Sigmoid colon (tissue), 7 donors: Measurements from ENCODE around the gene VWA3A. TPM values are rescaled to one million over a fixed set of nuclear protein-coding genes. Genes with fewer than 3 reads are reported as not detected.

Source experiments
- DNase-seq: peaks from one replicate; pipeline ENCODE4 v3.0.0-alpha.2; 2019
- H3K27ac ChIP-seq, 4 donors: fragments of 200-600 bp; sonication (generic); one replicate each; pipeline ENCODE4 v1.5.1; 2016 to 2019; ENCODE audit warnings: mild to moderate bottlenecking in 1 of 4
- H3K27me3 ChIP-seq, 3 donors: fragments of 200-600 bp; sonication (generic); one replicate each; pipeline ENCODE4 v1.5.1; 2019; ENCODE audit warnings: mild to moderate bottlenecking in 1 of 3
- H3K36me3 ChIP-seq, 4 donors: fragments of 200-600 bp; sonication (generic); one replicate each; pipeline ENCODE4 v1.5.1; 2016 to 2019
- H3K4me1 ChIP-seq, 4 donors: fragments of 200-600 bp; sonication (generic); one replicate each; pipeline ENCODE4 v1.5.1; 2017 to 2019
- H3K4me3 ChIP-seq, 4 donors: fragments of 200-600 bp; sonication (generic); one replicate each; pipeline ENCODE4 v1.5.1; 2017 to 2019; ENCODE audit warnings: mild to moderate bottlenecking in 2 of 4, moderate library complexity in 1 of 4
- H3K9me3 ChIP-seq, 4 donors: fragments of 200-600 bp in 3 of 4; sonication (generic) in 3 of 4; one replicate each; pipeline versions ENCODE4 v1.5.1 to v1.6.1; 2013 to 2019
- CTCF ChIP-seq, 4 experiments: fragments of 450-650 bp in 3 of 4; fragments of 200-600 bp in 1 of 4; IDR thresholded peaks; one replicate each; pipeline ENCODE4 v1.5.1; 2016 to 2019; ENCODE audit warnings: antibody characterized with exemption in 4 of 4, mild to moderate bottlenecking in 3 of 4, moderate library complexity in 2 of 4
- EP300 ChIP-seq, 4 donors: sonication (generic); formaldehyde crosslinking; IDR thresholded peaks; one replicate each; pipeline ENCODE4 v1.6.1; 2017; ENCODE audit warnings: antibody characterized with exemption in 4 of 4
- POLR2A ChIP-seq, 2 donors: fragments of 450-650 bp; IDR thresholded peaks; one replicate each; pipeline ENCODE4 v1.6.1; 2016; ENCODE audit warnings: antibody characterized with exemption in 2 of 2, mild to moderate bottlenecking in 2 of 2, moderate library complexity in 2 of 2
- POLR2AphosphoS5 ChIP-seq, 4 donors: sonication (generic); formaldehyde crosslinking; IDR thresholded peaks; one replicate each; pipeline ENCODE4 v1.6.1; 2017; ENCODE audit warnings: antibody characterized with exemption in 4 of 4
- WGBS, 2 donors: extraction: QIAGEN DNeasy Blood & Tissue Kit; methylation state at CpG; one replicate each; pipeline ENCODE4 v1.1.7; 2013; 5-methylcytosine and 5-hydroxymethylcytosine counted together
- intact Hi-C: fragments of 100-400 bp; cut with DNase I; formaldehyde crosslinking; loops from one replicate; pipeline ENCODE4 v1.15.1; 2023
- polyA plus RNA-seq, 3 donors: library from polyadenylated mRNA; stranded (reverse); fragments of 200-250 nt; gene quantifications; one replicate each; pipeline ENCODE4 v1.2.3, GENCODE V29; 2013
- total RNA-seq, 4 donors: library from RNA; depleted of rRNA; stranded (reverse); fragments of >200 nt; gene quantifications; one replicate each; pipeline ENCODE4 v1.1.0, GENCODE V29; 2016
- donor health status: healthy with polysubstance abuse.
- donor health status: Bipolar disorder and iron deficiency.
- donor health status: healthy.

The VWA3A gene
- total and polyA plus RNA-seq, 7 donors = under 0.01 to 0.55 (median 0.07) TPM; not detected in 4

DNA sequence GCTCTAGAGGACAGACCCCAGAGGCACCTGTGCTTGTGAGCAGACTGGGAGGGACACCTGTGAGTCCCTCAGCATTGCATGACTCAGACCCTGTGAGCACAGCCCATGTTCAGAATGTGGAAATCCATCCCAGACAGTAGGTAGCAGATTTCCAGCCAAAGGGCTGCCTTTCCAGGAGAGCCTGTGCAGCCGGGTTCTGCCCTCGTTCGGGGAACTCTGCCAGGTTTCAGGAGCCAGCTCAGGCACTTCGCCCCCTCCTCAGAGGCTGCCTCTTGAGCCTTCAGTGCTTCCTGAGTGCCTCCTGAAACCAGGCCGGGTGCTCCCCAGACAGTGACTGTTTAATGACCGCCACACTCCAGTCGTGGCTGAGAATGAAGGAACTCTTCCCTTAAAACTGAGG lies 46.7 kb downstream of the VWA3A start:
- Histone ChIP-seq H3K36me3 (no peaks in the 10 kb centered on the region), H3K4me3 (no peak overlapping the region), H3K27me3 (no peaks in the 10 kb centered on the region), H3K9me3 (no peaks in the 10 kb centered on the region), H3K4me1 (no peaks in the 10 kb centered on the region), H3K27ac (no peak overlapping the region)
- no peak for TF ChIP-seq CTCF (IDR thresholded peaks at IDR 0.05)
- TF ChIP-seq POLR2A (IDR thresholded peaks at IDR 0.05) = no peak
- TF ChIP-seq EP300 (IDR thresholded peaks at IDR 0.05) = no peak
- TF ChIP-seq POLR2AphosphoS5 (IDR thresholded peaks at IDR 0.05) = no peak
- WGBS, 2 donors = 57 to 70% methylated on average over 7 of the region's 7 CpGs
- intact Hi-C loops = no loop called here
- DNase-seq = no peak

DNA sequence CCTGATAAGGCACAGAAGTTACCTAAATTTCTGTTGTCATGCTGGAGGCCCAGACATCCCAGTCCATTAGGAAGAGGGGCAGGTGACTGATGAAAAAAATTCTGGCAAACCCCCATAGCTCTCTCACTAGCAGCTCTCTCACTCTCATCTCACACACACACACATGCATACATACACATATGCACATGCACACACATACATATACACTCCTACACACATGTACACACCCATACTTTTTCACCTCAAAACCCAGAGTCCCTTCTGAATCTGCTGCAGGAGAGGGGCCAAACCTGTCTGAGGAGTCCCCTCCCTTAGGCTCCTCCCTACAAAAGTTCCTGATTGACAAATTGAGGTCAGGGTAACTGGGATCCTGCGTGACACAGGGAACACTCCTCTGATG lies 47.4 kb downstream of the VWA3A start:
- WGBS, 2 donors = 64 to 73% methylated on average over 1 of the region's 1 CpG
- no peak for TF ChIP-seq EP300 (IDR thresholded peaks at IDR 0.05)
- no peak for TF ChIP-seq POLR2A (IDR thresholded peaks at IDR 0.05)
- TF ChIP-seq POLR2AphosphoS5 (IDR thresholded peaks at IDR 0.05) = no peak
- TF ChIP-seq CTCF (IDR thresholded peaks at IDR 0.05) = no peak
- intact Hi-C loops = no loop called here

GRCh38 chr16:22141767-22142166 lies 49.4 kb downstream of the VWA3A start:
- DNase-seq = no peak
- Histone ChIP-seq H3K27me3 (no peaks in the 10 kb centered on the region), H3K36me3 (no peaks in the 10 kb centered on the region), H3K9me3 (no peaks in the 10 kb centered on the region), H3K4me3 (no peak overlapping the region), H3K27ac (no peak overlapping the region), H3K4me1 (no peaks in the 10 kb centered on the region)
- 88 to 90% methylated on average over 1 of the region's 1 CpG for WGBS, 2 donors
- intact Hi-C loops = no loop called here
- no peak for TF ChIP-seq POLR2A (IDR thresholded peaks at IDR 0.05)
- TF ChIP-seq CTCF (IDR thresholded peaks at IDR 0.05) = no peak
- no peak for TF ChIP-seq EP300 (IDR thresholded peaks at IDR 0.05)
- TF ChIP-seq POLR2AphosphoS5 (IDR thresholded peaks at IDR 0.05) = no peak

More for the DNA sequence above, 47.4 kb downstream of the VWA3A start:
- Histone ChIP-seq H3K9me3 (no peaks in the 10 kb centered on the region), H3K27me3 (no peaks in the 10 kb centered on the region), H3K27ac (no peak overlapping the region), H3K4me1 (no peaks in the 10 kb centered on the region), H3K4me3 (no peak overlapping the region), H3K36me3 (no peaks in the 10 kb centered on the region)
- no peak for DNase-seq

GRCh38 chr16:22144520-22144919 lies 52.2 kb downstream of the VWA3A start:
- no peaks in the 10 kb centered on the region for H3K9me3 ChIP-seq
- 88 to 93% methylated on average over 6 of the region's 6 CpGs for WGBS, 2 donors
- intact Hi-C loops = no loop called here
- no peaks in the 10 kb centered on the region for H3K27me3 ChIP-seq
- H3K4me3 ChIP-seq = no peak overlapping the region
- TF ChIP-seq CTCF (IDR thresholded peaks at IDR 0.05) (no peak), POLR2AphosphoS5 (IDR thresholded peaks at IDR 0.05) (no peak), EP300 (IDR thresholded peaks at IDR 0.05) (no peak), POLR2A (IDR thresholded peaks at IDR 0.05) (no peak)
- H3K27ac ChIP-seq = no peak overlapping the region
- H3K4me1 ChIP-seq = no peaks in the 10 kb centered on the region
- DNase-seq = no peak
- H3K36me3 ChIP-seq = no peaks in the 10 kb centered on the region

DNA sequence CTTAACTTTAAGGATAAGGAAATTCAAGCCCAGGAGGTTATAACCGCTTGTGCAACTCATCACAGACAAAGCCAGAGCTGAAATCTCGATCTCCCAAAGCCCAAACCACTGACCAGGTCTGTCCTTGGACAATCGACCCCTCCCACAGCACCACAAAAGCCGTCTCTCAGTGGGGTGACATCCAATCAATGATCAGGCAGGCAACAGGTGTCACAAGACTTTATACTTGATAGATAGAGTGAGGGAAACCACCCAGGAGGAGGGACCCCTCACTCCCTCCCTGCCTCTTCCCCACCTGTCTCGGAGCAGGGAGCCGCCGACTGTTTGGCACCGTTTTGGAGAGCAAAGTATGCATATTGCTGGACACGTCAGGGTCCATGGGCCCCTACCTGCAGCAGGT lies 55.5 kb downstream of the VWA3A start:
- no peaks in the 10 kb centered on the region for H3K27me3 ChIP-seq
- 72 to 75% methylated on average over 9 of the region's 9 CpGs for WGBS, 2 donors
- H3K36me3 ChIP-seq = no peaks in the 10 kb centered on the region
- no peak for DNase-seq
- H3K27ac ChIP-seq = no peak overlapping the region
- H3K4me1 ChIP-seq = no peaks in the 10 kb centered on the region
- intact Hi-C loops = no loop called here
- no peak overlapping the region for H3K4me3 ChIP-seq
- no peaks in the 10 kb centered on the region for H3K9me3 ChIP-seq
- TF ChIP-seq EP300 (IDR thresholded peaks at IDR 0.05) (no peak), POLR2A (IDR thresholded peaks at IDR 0.05) (no peak), POLR2AphosphoS5 (IDR thresholded peaks at IDR 0.05) (no peak), CTCF (IDR thresholded peaks at IDR 0.05) (no peak)
